ENCODE results near the gene C22orf31.

Gene C22orf31

DNA sequence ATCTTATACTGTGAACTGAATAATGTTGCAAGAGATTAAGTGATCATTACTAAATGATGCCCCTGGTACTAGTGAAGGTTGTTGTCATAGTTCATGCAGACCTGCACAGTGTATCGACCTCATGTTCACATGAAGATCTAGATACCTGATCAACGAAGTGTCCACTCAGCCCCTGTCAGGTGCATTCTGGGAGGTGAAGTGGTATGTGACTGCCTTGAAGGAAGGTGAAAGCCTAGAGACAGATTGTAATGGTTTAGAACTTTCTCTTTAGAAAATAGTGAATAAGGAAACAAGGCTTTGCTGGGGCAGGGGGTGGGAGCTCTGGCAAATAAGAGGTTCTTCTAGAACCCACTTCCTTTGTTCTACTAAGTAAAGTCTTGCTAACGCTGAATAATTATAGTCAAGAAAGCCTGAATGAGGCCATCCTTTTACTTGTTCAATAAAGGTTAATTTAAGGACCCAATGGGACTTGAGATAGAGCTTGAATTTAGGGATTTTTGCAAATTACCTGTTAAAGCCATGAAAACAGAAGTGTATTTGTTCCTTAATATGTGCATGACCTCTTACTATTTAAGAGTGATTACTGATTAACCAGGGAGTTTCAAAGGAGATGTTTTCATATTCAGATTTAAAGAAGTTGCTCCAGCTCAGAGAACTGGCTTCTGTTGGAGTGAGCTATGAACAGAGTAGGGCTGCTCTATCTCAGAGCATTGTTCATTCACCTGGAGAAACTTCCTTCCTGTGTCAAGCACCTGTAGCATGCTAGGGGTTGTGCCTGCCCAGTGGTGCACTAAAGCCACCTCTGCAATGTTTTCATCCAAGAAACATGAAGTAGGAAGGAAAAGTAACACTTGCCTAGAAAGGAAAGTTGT, 45.3 kb downstream of the C22orf31 start:
- H3K4me1 ChIP-seq (ENCODE audit: control extremely low read depth in 1 of 4, control insufficient read depth in 4 of 4, insufficient read depth in 4 of 4, low read length in 3 of 4): peaks cover 0 to 2% (median 0%) of the 10 kb centered on the region in 4 experiments
- CTCF ChIA-PET: no interaction called here
- POLR2A ChIA-PET: no interaction called here
- H3K27ac ChIP-seq (ENCODE audit: insufficient read depth in 1 of 2, low read depth in 1 of 2, low read length in 2 of 2, poor library complexity in 1 of 2, severe bottlenecking in 2 of 2): no peak overlapping the region
- WGBS (ENCODE audit: insufficient coverage): 100% methylated on average over 2 of the region's 3 CpGs
- no peaks in the 10 kb centered on the region for H3K27me3 ChIP-seq (replicated peaks in 2 of 5; ENCODE audit: control insufficient read depth in 4 of 5, insufficient read depth in 5 of 5, low read length in 4 of 5)
- no peak overlapping the region for H3K4me3 ChIP-seq (ENCODE audit: control insufficient read depth in 1 of 7, extremely low read depth in 1 of 7, insufficient read depth in 4 of 7, low read depth in 2 of 7, low read length in 6 of 7)
- DNase-seq: no peak
- no peaks in the 10 kb centered on the region for H3K36me3 ChIP-seq (ENCODE audit: control insufficient read depth in 4 of 4, insufficient read depth in 4 of 4, low read length in 3 of 4)
- H3K9me3 ChIP-seq (ENCODE audit: control extremely low read depth in 1 of 5, control insufficient read depth in 4 of 5, insufficient read depth in 2 of 5, low read depth in 1 of 5, low read length in 4 of 5): peaks cover 0 to 3% (median 2%) of the 10 kb centered on the region in 5 experiments

DNA sequence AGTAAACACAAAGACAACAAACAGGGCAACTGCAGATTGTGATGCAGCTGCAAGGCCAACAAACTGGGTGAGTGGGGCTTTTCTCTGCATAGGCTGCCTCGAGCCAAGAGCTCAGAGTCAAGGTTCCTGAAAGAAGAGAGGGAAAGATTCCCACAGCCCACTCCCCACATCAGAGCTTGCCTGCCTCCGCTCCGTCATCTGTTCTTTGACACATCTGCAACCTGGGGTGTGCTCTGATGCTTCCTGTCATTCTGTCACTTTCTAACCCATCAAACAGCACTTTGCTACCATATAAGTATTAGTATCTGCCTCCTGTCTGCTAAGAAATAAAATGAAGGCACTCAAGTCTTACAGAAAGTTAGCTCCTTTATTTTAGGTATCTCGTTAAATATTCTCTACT, 46.9 kb downstream of the C22orf31 start:
- 100% methylated on average over 2 of the region's 4 CpGs for WGBS (ENCODE audit: insufficient coverage)
- no peak for DNase-seq
- Histone ChIP-seq H3K9me3 (ENCODE audit: control extremely low read depth in 1 of 5, control insufficient read depth in 4 of 5, insufficient read depth in 2 of 5, low read depth in 1 of 5, low read length in 4 of 5) (peaks cover 0 to 3% (median 2%) of the 10 kb centered on the region in 5 experiments), H3K36me3 (ENCODE audit: control insufficient read depth in 4 of 4, insufficient read depth in 4 of 4, low read length in 3 of 4) (no peaks in the 10 kb centered on the region), H3K27ac (ENCODE audit: insufficient read depth in 1 of 2, low read depth in 1 of 2, low read length in 2 of 2, poor library complexity in 1 of 2, severe bottlenecking in 2 of 2) (no peak overlapping the region), H3K4me1 (ENCODE audit: control extremely low read depth in 1 of 4, control insufficient read depth in 4 of 4, insufficient read depth in 4 of 4, low read length in 3 of 4) (peaks cover 0 to 6% (median 0%) of the 10 kb centered on the region in 4 experiments), H3K27me3 (replicated peaks in 2 of 5; ENCODE audit: control insufficient read depth in 4 of 5, insufficient read depth in 5 of 5, low read length in 4 of 5) (no peaks in the 10 kb centered on the region), H3K4me3 (ENCODE audit: control insufficient read depth in 1 of 7, extremely low read depth in 1 of 7, insufficient read depth in 4 of 7, low read depth in 2 of 7, low read length in 6 of 7) (no peak overlapping the region)
- ChIA-PET CTCF (no interaction called here), POLR2A (interaction anchor here (0.6 kb wide), 1 partner anchor 105 kb away, joined by 4 read pairs; no protein-coding TSS in a partner anchor)

DNA sequence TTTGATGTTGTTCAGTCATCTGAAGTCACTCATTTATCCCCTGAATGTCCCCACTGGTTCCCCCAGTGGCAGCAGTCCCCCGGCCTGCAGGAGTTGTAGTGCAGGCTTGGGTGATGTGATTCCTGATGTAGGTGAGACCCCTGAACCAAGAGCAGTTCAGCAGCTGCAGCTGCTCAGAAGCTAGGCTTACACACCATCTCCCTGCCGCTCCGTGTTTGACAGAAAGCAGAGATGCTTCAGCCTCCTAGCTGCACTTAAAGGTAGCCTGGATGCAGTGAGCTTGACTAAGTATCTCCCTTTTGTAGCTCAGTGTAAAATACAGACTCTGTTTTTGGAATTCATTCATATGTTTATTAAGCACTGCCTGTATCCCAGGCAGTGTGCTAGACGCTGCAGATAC, 47.3 kb downstream of the C22orf31 start:
- DNase-seq: no peak
- ChIA-PET POLR2A (interaction anchor here (0.6 kb wide), 1 partner anchor 105 kb away, joined by 4 read pairs; no protein-coding TSS in a partner anchor), CTCF (interaction anchor here (1.7 kb wide), 1 partner anchor 10 kb away, joined by 4 read pairs; no protein-coding TSS in a partner anchor)
- Histone ChIP-seq H3K27ac (ENCODE audit: insufficient read depth in 1 of 2, low read depth in 1 of 2, low read length in 2 of 2, poor library complexity in 1 of 2, severe bottlenecking in 2 of 2) (no peak overlapping the region), H3K36me3 (ENCODE audit: control insufficient read depth in 4 of 4, insufficient read depth in 4 of 4, low read length in 3 of 4) (no peaks in the 10 kb centered on the region), H3K4me3 (ENCODE audit: control insufficient read depth in 1 of 7, extremely low read depth in 1 of 7, insufficient read depth in 4 of 7, low read depth in 2 of 7, low read length in 6 of 7) (no peak overlapping the region), H3K4me1 (ENCODE audit: control extremely low read depth in 1 of 4, control insufficient read depth in 4 of 4, insufficient read depth in 4 of 4, low read length in 3 of 4) (peaks cover 0 to 6% (median 0%) of the 10 kb centered on the region in 4 experiments), H3K27me3 (replicated peaks in 2 of 5; ENCODE audit: control insufficient read depth in 4 of 5, insufficient read depth in 5 of 5, low read length in 4 of 5) (no peaks in the 10 kb centered on the region), H3K9me3 (ENCODE audit: control extremely low read depth in 1 of 5, control insufficient read depth in 4 of 5, insufficient read depth in 2 of 5, low read depth in 1 of 5, low read length in 4 of 5) (peaks cover 0 to 3% (median 2%) of the 10 kb centered on the region in 5 experiments)
- WGBS (ENCODE audit: insufficient coverage): 97% methylated on average over 3 of the region's 4 CpGs

DNA sequence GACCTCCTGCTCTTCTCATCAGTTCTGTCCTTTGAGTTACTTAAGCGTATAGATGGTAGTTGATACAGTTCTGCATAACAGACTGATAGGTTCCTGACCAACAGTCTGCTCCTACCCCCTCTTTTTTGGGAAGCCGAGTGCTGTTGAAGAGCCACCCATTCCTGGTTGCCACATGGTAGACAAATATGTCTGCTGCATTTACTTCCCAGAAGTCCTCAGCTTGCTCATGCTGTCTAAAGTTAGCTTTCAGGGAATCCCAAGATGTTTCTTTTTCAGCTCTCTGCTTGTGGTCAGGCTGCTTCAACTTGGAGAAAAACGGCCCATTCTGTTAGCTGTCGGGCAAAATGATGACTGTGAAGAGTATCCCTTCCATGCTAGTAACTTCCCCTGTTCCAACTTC, 48.7 kb downstream of the C22orf31 start:
- H3K27me3 ChIP-seq (replicated peaks in 2 of 5; ENCODE audit: control insufficient read depth in 4 of 5, insufficient read depth in 5 of 5, low read length in 4 of 5): no peaks in the 10 kb centered on the region
- H3K9me3 ChIP-seq (ENCODE audit: control extremely low read depth in 1 of 5, control insufficient read depth in 4 of 5, insufficient read depth in 2 of 5, low read depth in 1 of 5, low read length in 4 of 5): no peaks in the 10 kb centered on the region
- WGBS (ENCODE audit: insufficient coverage): 97% methylated on average over 4 of the region's 4 CpGs
- ChIA-PET POLR2A (no interaction called here), CTCF (interaction anchor here (1.1 to 1.7 kb wide), 2 partner anchors 9 to 11 kb away, joined by 3 to 4 read pairs; no protein-coding TSS in a partner anchor)
- no peak overlapping the region for H3K4me3 ChIP-seq (ENCODE audit: control insufficient read depth in 1 of 7, extremely low read depth in 1 of 7, insufficient read depth in 4 of 7, low read depth in 2 of 7, low read length in 6 of 7)
- H3K36me3 ChIP-seq (ENCODE audit: control insufficient read depth in 4 of 4, insufficient read depth in 4 of 4, low read length in 3 of 4): no peaks in the 10 kb centered on the region
- no peak overlapping the region for H3K27ac ChIP-seq (ENCODE audit: insufficient read depth in 1 of 2, low read depth in 1 of 2, low read length in 2 of 2, poor library complexity in 1 of 2, severe bottlenecking in 2 of 2)
- peaks cover 0 to 6% (median 0%) of the 10 kb centered on the region in 4 experiments for H3K4me1 ChIP-seq (ENCODE audit: control extremely low read depth in 1 of 4, control insufficient read depth in 4 of 4, insufficient read depth in 4 of 4, low read length in 3 of 4)
- DNase-seq: no peak

DNA sequence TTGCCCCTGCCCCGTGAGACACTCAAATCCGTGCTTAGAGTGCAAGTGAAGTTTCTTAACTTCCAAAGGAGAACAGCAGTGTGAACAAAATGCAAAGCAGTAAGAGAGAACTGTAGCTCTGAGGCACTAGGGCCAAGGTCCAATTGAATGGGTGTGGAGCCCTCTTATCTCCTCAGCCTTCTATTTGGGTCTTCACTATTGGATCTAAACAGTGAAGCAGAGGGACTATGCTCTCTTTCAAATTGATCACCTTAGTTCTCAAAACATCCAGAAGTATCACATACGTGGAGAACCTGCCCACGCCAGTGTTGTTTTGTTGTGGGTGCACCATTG, 49.6 kb downstream of the C22orf31 start:
- 93% methylated on average over 4 of the region's 4 CpGs for WGBS (ENCODE audit: insufficient coverage)
- POLR2A ChIA-PET: no interaction called here

DNA sequence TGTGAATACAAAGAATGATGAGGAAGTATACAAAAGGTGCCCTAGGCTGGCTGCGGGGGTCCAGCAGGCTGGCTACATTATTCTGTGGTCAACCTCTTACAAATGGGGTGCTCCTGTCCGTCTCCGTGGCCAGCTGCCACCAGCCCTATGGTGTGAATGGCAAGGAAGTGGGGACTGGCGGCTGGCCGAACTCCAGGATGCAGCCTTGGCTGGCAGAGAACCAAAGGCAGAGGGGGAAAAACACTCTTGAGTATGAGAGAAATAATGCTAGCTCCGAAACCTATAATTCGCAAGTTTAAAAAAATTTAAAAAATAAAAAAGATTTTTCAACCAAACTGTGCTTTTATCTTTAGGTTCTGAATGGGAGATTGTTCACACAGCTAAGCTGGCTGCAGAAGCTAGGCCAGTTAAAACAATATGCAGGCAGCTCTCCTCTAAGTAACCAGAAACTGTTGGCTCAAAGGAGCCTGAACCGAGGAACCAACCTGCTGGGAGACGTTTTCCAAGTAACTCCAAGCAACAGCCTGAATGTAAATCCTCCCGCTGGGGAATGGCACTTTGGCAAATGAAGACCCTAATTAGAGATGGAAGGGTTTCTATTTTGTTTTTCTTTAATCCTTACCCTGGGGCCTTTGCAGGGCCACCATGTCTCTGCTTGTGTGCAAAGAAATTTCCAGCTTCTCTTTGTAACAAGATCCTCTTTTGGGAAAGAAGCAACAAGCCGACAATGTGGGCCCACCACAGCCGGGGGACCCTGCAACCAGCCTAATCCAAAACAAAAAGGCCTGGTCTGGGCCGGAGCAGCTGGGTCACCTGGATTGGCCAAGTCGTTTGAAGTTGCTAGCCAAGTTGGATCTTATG, 50.2 kb downstream of the C22orf31 start:
- H3K27ac ChIP-seq (ENCODE audit: insufficient read depth in 1 of 2, low read depth in 1 of 2, low read length in 2 of 2, poor library complexity in 1 of 2, severe bottlenecking in 2 of 2): no peak overlapping the region
- H3K4me1 ChIP-seq (ENCODE audit: control extremely low read depth in 1 of 4, control insufficient read depth in 4 of 4, insufficient read depth in 4 of 4, low read length in 3 of 4): peaks cover 0 to 6% (median 0%) of the 10 kb centered on the region in 4 experiments
- DNase-seq: no peak
- no peaks in the 10 kb centered on the region for H3K27me3 ChIP-seq (replicated peaks in 2 of 5; ENCODE audit: control insufficient read depth in 4 of 5, insufficient read depth in 5 of 5, low read length in 4 of 5)
- ChIA-PET POLR2A (no interaction called here), CTCF (interaction anchor here (0.7 kb wide), 1 partner anchor 107 kb away, joined by 4 read pairs; no protein-coding TSS in a partner anchor)
- H3K4me3 ChIP-seq (ENCODE audit: control insufficient read depth in 1 of 7, extremely low read depth in 1 of 7, insufficient read depth in 4 of 7, low read depth in 2 of 7, low read length in 6 of 7): peak overlapping the region in 1 of 7 experiments; percentile 37
- no peaks in the 10 kb centered on the region for H3K36me3 ChIP-seq (ENCODE audit: control insufficient read depth in 4 of 4, insufficient read depth in 4 of 4, low read length in 3 of 4)
- 68% methylated on average over 9 of the region's 14 CpGs for WGBS (ENCODE audit: insufficient coverage)
- no peaks in the 10 kb centered on the region for H3K9me3 ChIP-seq (ENCODE audit: control extremely low read depth in 1 of 5, control insufficient read depth in 4 of 5, insufficient read depth in 2 of 5, low read depth in 1 of 5, low read length in 4 of 5)

More for the DNA sequence above, 49.6 kb downstream of the C22orf31 start:
- H3K9me3 ChIP-seq (ENCODE audit: control extremely low read depth in 1 of 5, control insufficient read depth in 4 of 5, insufficient read depth in 2 of 5, low read depth in 1 of 5, low read length in 4 of 5): no peaks in the 10 kb centered on the region
- H3K27me3 ChIP-seq (replicated peaks in 2 of 5; ENCODE audit: control insufficient read depth in 4 of 5, insufficient read depth in 5 of 5, low read length in 4 of 5): no peaks in the 10 kb centered on the region
- no peak overlapping the region for H3K27ac ChIP-seq (ENCODE audit: insufficient read depth in 1 of 2, low read depth in 1 of 2, low read length in 2 of 2, poor library complexity in 1 of 2, severe bottlenecking in 2 of 2)
- no peaks in the 10 kb centered on the region for H3K36me3 ChIP-seq (ENCODE audit: control insufficient read depth in 4 of 4, insufficient read depth in 4 of 4, low read length in 3 of 4)
- DNase-seq: no peak
- H3K4me3 ChIP-seq (ENCODE audit: control insufficient read depth in 1 of 7, extremely low read depth in 1 of 7, insufficient read depth in 4 of 7, low read depth in 2 of 7, low read length in 6 of 7): no peak overlapping the region
- CTCF ChIA-PET: interaction anchor here (0.7 kb wide), 1 partner anchor 108 kb away, joined by 4 read pairs; no protein-coding TSS in a partner anchor
- peaks cover 0 to 6% (median 0%) of the 10 kb centered on the region in 4 experiments for H3K4me1 ChIP-seq (ENCODE audit: control extremely low read depth in 1 of 4, control insufficient read depth in 4 of 4, insufficient read depth in 4 of 4, low read length in 3 of 4)
